ENCODE measurements around the gene CFAP45.

The CFAP45 gene

GRCh38 chr1:159944623-159945455 is 44.9 kb upstream of the CFAP45 start:
- DNase-seq (ENCODE audit: low spot score) = no peak
- TF ChIP-seq, protein P1, sequence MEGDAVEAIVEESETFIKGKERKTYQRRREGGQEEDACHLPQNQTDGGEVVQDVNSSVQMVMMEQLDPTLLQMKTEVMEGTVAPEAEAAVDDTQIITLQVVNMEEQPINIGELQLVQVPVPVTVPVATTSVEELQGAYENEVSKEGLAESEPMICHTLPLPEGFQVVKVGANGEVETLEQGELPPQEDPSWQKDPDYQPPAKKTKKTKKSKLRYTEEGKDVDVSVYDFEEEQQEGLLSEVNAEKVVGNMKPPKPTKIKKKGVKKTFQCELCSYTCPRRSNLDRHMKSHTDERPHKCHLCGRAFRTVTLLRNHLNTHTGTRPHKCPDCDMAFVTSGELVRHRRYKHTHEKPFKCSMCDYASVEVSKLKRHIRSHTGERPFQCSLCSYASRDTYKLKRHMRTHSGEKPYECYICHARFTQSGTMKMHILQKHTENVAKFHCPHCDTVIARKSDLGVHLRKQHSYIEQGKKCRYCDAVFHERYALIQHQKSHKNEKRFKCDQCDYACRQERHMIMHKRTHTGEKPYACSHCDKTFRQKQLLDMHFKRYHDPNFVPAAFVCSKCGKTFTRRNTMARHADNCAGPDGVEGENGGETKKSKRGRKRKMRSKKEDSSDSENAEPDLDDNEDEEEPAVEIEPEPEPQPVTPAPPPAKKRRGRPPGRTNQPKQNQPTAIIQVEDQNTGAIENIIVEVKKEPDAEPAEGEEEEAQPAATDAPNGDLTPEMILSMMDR (IDR thresholded peaks at IDR 0.05; ENCODE audit: borderline replicate concordance, control extremely low read depth, extremely low read depth, insufficient read depth, missing control alignments) = no peak
- in situ Hi-C loops (cut with MboI; ENCODE audit: low sequenced_read_pairs, unreplicated experiment) = no loop called here

DNA sequence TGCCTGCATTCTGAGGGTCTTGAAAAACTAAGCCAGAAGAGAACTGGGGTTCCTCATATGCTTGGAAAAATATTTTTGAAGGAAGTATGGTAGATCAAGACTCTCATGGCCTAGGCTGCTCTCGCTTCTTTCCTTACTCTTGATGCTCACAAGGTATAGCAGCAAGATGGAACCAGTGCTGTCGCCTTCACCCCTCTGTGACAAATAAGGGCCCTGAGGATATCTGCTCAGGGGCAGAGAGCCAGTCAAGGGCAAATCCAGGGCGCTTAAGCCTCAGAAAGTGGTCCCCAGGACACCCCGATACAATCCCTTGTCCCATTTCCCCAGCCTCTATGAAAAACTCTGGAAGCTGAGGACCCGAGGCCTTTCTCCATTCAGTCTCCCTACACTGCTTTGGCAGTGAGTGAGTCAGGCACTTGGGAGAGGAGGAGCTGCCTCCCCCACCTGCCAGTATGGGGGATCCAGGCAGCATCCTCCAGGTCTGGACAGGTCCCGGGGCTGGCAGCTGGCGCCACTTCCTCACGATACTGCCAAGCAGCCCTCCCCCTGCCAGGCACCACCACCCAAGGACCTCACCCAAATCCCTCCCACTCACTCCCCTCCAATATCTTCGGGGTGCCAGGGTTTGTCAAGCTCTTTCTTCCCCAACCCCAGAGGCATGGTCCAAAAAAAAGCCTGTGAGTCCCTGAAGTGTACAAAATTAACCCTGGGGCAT is 44.1 kb upstream of the CFAP45 start:
- DNase-seq (ENCODE audit: low spot score) = peak; percentile 23
- TF ChIP-seq, protein P1 (IDR thresholded peaks at IDR 0.05; ENCODE audit: borderline replicate concordance, control extremely low read depth, extremely low read depth, insufficient read depth, missing control alignments) = no peak
- in situ Hi-C loops (cut with MboI; ENCODE audit: low sequenced_read_pairs, unreplicated experiment) = no loop called here

GRCh38 chr1:159943278-159943640 is 43.3 kb upstream of the CFAP45 start:
- DNase-seq (ENCODE audit: low spot score) = no peak
- TF ChIP-seq, protein P1 (IDR thresholded peaks at IDR 0.05; ENCODE audit: borderline replicate concordance, control extremely low read depth, extremely low read depth, insufficient read depth, missing control alignments) = no peak
- in situ Hi-C loops (cut with MboI; ENCODE audit: low sequenced_read_pairs, unreplicated experiment) = no loop called here

GRCh38 chr1:159942632-159943277 is 42.8 kb upstream of the CFAP45 start:
- in situ Hi-C loops (cut with MboI; ENCODE audit: low sequenced_read_pairs, unreplicated experiment) = no loop called here
- TF ChIP-seq, protein P1 (IDR thresholded peaks at IDR 0.05; ENCODE audit: borderline replicate concordance, control extremely low read depth, extremely low read depth, insufficient read depth, missing control alignments) = no peak
- no peak for DNase-seq (ENCODE audit: low spot score)

DNA sequence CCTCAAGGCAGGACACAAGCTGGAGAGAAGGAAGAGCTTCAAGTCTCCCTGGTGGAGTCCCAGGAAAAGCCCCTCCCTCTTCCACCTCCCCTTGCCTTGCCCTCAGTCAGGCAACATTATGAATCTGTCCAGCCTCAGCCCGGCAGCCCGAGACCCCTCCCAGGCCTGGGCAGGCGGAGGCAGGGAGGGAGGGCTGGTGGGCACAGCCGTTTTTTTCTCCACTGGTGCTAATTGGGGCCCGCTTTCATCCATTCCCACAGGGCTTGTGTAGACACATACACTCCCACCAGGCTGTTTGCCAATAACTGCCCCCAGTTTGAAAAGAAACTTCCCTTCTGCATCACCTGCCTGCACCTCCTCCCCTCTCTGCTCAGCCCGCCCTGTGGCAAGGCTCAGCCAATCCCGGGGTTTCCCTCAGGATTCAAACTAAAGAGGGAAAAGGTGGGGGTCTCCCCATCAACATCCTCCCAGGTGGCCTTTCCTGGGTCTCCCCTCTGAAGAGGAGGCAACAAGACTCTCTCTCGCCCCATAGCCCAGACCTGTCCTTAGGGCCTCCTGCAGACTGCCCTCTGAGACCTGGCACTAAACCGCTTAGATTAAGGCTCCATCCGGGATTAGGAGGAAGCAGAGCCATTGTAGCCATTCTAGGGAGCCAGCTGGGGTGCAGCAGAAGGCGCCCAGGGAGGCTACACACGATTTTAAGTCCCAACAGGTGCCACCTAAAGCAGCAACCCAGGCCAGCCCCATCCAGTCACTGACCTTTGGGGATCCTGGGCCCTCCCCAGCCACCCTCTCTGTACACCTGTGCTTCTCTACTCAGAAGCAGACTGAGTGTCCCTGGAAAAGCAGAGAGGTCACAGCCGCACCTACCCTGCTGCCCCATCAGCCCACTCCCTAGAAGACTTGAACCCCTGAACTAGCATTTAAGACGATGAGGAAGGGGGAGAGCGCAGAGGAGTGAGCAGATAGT is 41.9 kb upstream of the CFAP45 start:
- in situ Hi-C loops (cut with MboI; ENCODE audit: low sequenced_read_pairs, unreplicated experiment) = no loop called here
- TF ChIP-seq, protein P1 (IDR thresholded peaks at IDR 0.05; ENCODE audit: borderline replicate concordance, control extremely low read depth, extremely low read depth, insufficient read depth, missing control alignments) = no peak
- DNase-seq (ENCODE audit: low spot score) = no peak

All from GM13976 (cell line).